Fibroblast of skin of abdomen (primary cell): ENCODE results near the gene NCEH1.
"Not testable (repeated sequence)": the region's sequence is repeated elsewhere in the genome, so short reads cannot be mapped to it uniquely, and the experiment has no call there.

Experiments used
- DNase-seq: peaks from one replicate; pipeline ENCODE4 v3.0.0-alpha.2; 2013

Gene NCEH1

GRCh38 chr3:172609750-172610149 lies 101.1 kb downstream of the NCEH1 start:
- DNase-seq, result no peak

- no peak for DNase-seq
Measured at GRCh38 chr3:172608575-172608974, 102.3 kb downstream of the NCEH1 start.

- DNase-seq, result peak; percentile 93
Measured at GRCh38 chr3:172607305-172608121, 103.4 kb downstream of the NCEH1 start.

GRCh38 chr3:172606021-172606420 lies 104.8 kb downstream of the NCEH1 start:
- DNase-seq, result peak; percentile 78

GRCh38 chr3:172604895-172605646 lies 105.8 kb downstream of the NCEH1 start:
- DNase-seq, result no peak

GRCh38 chr3:172601066-172601832 lies 109.6 kb downstream of the NCEH1 start:
- no peak for DNase-seq

GRCh38 chr3:172600644-172601065 lies 110.2 kb downstream of the NCEH1 start:
- no peak for DNase-seq

GRCh38 chr3:172598904-172599303 lies 112.0 kb downstream of the NCEH1 start:
- DNase-seq, result no peak

- no peak for DNase-seq
Measured at GRCh38 chr3:172596394-172596706, 114.5 kb downstream of the NCEH1 start.

GRCh38 chr3:172595664-172596393 lies 115.0 kb downstream of the NCEH1 start:
- DNase-seq, result peak; percentile 52

GRCh38 chr3:172594900-172595663 lies 115.8 kb downstream of the NCEH1 start:
- not testable (repeated sequence) for DNase-seq

- no peak for DNase-seq
Measured at GRCh38 chr3:172592898-172593669, 117.8 kb downstream of the NCEH1 start.

GRCh38 chr3:172591876-172592771 lies 118.7 kb downstream of the NCEH1 start:
- DNase-seq, result no peak

- DNase-seq, result no peak
Measured at GRCh38 chr3:172591125-172591605, 119.7 kb downstream of the NCEH1 start.

GRCh38 chr3:172586436-172586835 lies 124.4 kb downstream of the NCEH1 start:
- no peak for DNase-seq

GRCh38 chr3:172585954-172586353 lies 124.9 kb downstream of the NCEH1 start:
- DNase-seq, result no peak

- DNase-seq, result peak; percentile 51
Measured at GRCh38 chr3:172582712-172583111, 128.2 kb downstream of the NCEH1 start.

- no peak for DNase-seq
Measured at GRCh38 chr3:172581757-172582166, 129.1 kb downstream of the NCEH1 start.

GRCh38 chr3:172580680-172581401 lies 130.0 kb downstream of the NCEH1 start:
- DNase-seq, result no peak
